HG02678 (cell line): ENCODE data around the gene ADD2.

Experiments
- ATAC-seq: cut with Tn5 transposase; IDR thresholded peaks from one replicate; pipeline ENCODE4 v1.9.1; 2021; ENCODE audit warnings: mild to moderate bottlenecking, moderate library complexity; ENCODE audit not compliant: unreplicated experiment

Gene ADD2

DNA sequence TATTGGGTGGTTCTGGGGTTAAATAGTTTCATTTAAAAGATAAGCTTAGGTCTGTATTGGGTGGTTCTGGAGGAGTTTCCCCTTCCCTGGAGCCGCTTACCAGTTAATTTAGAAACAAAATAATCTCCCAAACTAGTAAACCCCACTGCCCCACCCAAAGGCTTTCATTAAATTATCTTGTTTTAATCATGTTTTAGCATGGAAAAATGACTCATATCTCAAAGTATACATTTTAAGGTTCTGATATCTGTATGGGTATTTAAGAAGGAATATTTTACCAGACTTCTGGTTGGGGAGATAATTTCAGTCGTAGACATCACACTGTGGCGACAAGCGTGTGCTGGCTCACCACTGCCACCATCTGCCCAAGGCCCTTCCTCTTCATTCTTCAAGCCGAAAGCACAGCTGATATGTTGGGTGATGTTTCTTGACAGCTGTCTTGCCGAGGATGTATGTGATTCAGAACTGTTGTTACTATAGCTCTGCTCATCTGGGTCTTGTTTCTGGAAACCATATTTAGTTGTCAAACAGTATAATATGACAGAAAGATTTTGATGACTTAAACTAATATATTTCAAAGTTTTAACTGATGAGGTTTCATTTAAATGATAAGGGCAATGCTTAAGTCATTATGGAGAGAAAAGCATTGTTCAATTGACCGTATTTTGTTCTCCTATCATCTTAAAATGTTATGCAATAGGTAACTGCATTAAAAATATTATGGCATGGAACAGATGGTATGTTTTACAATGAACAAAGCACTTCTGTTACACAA is 17.3 kb upstream of the ADD2 start:
- ATAC-seq = no peak

DNA sequence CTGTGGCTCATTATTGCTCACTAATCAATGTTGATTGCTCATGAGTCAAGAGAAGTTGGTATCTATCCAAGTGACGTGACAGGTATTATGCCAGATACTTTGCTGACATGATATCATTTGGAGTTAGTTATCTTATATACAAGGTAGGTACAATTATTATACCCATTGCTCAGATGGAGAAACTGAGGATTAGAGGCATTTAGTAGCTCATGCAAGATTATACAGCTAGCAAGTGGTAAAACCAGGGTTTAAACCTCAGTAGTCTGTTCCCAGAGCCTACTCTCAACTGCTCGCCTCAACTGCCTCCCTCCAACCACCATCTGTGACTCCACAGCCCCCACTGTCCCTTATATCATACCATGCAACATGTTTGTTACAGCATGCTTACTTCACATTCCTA is 16.3 kb upstream of the ADD2 start:
- ATAC-seq = no peak

DNA sequence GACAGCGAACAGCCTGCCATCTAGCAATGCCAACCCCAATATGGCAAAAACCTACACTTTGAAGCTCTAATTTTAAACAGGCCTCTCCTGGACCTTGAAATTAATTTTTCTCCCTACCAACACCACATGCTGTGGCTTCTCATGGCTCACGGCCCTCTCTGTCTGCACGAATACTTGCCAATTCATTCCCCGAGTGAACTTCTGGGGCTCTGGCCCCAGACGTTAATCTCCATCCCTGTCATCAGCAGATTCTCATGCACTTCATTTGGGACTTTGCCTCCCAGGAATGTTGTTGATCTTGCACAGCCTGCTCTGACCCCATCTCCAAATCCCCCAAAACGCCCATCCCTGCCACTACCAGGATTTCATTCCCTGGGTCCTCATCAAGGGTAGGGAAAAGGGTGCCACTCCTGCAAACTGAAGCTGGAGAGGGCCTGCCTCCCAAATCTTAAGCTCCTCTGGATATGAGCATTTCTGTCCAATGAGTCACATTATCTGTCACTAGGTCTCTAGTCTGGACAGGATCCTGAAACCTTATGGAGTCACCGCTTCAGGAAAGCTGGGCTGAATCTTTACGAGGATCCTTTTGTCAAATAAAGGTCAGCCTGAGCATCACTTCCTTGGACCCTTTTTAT is 12.0 kb upstream of the ADD2 start:
- ATAC-seq = no peak

DNA sequence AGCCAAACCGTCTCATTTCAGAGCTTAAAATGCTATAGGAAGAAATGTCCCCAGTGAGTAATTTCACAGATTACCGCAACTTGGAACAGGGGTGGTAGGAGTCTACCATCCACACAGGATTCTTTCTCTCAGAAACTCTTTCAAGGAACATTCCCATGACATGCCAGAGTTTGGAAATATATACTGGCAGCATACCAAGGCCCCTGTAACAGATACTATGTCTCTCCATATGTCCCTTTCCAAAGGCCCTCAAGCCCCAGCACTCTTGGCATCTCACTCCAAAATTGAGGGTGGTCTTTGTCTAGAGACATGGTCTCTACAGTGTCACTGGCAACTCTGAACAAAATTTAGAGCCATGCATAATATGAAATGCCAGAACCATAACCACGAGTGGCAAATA is 11.5 kb upstream of the ADD2 start:
- ATAC-seq = no peak

DNA sequence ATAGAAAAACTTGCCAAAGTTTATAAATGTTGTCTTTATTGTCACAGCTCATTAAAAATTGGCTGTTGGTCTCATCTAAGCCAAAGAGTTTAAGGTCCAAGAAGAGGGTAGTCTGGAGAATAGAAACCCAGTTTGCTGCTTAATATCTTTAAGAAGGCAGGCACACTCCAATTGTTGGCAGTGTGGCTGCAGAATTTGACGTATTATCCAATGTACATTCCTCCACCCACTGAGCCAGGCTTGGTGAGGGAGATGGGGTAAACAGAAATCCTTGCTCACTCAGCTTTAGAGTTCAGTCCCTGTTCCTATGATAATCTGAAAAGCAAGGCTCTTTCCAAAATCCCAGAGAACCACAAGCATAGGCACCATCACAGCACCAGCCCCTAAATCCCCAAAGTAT is 10.7 kb upstream of the ADD2 start:
- no peak for ATAC-seq

GRCh38 chr2:70777450-70777849 is 9.4 kb upstream of the ADD2 start:
- no peak for ATAC-seq

DNA sequence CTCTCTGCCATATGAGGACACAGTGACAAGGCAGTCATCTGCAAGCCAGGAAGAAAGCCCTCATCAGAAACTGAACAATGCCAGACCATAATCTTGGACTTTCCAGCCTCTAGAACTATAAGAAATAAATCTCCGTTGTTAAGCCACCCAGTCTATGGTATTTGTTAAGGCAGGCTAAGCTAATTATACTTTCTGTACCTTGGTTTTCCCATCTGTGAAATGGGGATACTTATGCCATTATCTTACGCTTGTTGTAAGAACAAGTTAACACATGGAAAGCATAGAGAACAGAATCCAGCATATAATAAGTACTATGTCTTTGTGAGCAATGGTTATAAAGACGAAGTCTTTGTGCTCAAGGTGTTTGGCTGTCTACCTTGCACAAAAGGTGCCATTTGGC is 8.3 kb upstream of the ADD2 start:
- ATAC-seq = no peak

DNA sequence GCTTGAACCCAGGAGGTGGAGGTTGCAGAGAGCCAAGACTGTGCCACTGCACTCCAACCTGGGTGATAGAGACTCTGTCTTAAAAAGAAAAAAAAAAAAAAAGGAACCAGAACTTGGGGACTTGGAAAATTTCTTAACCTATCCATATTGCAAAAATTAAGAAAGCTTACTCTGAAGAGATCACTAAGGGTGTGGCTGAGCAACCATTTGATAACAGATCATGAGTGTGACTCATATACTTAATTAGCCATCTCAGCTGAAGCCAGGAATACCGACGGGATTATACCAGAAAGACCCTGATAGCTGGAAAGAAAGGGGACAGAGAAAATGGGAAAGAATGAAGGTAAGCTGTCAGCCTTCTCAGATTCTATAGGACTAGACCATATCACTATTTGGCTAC is 7.1 kb upstream of the ADD2 start:
- ATAC-seq = no peak

DNA sequence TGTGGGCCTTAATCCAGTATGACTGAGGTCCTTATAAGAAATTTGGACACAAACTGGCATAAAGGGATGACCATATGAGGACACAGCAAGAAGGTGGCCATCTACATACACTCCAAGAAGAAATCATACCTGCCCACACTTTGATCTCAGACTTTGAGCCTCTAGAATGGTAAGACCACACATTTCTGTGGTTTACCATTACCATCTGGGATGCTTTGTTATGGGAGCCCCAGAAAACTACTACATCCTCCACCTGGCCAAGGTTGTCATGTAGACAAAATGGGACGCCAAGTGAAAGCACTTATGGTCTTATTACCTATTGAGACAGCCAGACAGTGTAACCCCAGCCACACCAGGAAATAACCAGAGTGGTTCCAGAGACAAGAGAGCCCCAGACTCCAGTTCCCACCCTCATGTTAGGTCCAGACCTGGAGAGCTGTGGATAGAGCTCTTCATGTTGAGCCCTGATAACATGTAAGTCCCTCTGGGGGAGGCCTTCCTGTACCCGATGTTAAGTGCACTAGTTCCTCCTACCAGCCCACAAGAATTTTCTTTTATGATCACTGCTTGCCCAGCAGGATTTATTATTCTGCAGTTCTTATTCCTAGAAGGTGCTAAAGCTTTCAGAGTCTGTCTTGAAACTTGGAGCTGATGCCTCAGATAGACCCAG is 4.6 kb upstream of the ADD2 start:
- ATAC-seq = no peak

DNA sequence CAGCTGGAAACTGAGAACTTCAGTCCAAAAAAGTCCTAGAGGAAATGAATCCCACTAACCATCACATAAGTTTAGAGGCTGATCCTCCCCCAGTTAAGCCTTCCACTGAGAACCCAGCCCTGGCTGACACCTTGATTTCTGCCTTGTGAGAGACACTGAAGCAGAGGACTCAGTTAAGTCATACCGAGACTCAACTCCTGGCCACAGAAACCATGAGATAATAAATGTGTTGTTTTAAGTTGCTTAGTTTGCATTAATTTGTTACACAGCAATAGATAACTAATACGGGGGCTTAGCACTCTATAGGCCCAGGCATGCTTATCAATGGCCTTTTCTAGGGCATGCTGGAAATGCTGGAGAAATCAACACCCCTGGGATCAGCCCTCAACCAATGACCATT is 3.4 kb upstream of the ADD2 start:
- peak; percentile 63 for ATAC-seq

- ATAC-seq = no peak
Observed at GRCh38 chr2:70769450-70769849, 1.4 kb upstream of the ADD2 start.

DNA sequence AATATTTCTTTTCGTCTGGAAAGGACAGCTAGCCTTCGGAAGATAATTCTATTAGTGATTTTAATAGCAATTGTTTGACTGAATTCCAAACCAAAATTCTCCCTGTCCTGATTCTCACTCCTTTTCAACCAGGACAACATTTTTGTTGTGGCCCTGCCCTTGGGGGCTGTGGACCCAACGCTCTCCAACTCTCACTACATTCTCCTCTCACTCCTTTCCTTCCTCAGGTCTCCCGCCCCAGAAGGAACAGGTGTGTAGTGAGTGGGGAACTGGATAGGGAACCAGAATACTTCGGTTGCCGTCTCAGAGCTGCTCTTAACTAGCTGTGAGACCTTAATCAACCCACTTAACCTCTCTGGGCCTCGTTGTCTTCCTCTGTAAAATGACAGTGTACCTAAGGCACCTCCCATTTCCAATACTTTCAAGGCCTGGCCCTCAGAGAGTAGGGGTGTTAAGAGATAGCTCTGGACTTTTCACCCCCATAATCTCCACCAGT is 638 bp upstream of the ADD2 start:
- no peak for ATAC-seq

GRCh38 chr2:70767079-70767698 is 811 bp downstream of the ADD2 start:
- ATAC-seq = no peak

GRCh38 chr2:70766357-70767078 is 1.5 kb downstream of the ADD2 start:
- no peak for ATAC-seq

DNA sequence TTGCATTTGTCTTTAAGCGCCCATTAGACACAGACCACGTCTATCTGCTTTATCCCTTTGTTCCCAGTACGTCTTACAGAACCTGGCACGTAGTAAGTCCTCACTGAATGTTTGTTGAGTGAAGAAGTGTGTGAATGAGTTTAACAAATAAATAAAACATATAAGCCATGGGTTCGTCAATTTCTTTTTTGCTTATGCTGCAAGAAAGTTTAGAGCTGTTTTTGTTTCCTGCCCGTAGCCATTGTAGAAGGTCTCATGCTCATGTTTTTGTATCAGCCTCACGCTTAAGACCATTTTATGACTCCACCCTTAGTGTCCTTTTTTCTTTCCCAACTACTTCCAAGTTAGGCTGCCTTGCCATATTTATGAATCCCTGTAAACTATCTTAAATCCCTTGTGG is 2.5 kb downstream of the ADD2 start:
- ATAC-seq = no peak

GRCh38 chr2:70759446-70759845 is 8.6 kb downstream of the ADD2 start:
- ATAC-seq = no peak

DNA sequence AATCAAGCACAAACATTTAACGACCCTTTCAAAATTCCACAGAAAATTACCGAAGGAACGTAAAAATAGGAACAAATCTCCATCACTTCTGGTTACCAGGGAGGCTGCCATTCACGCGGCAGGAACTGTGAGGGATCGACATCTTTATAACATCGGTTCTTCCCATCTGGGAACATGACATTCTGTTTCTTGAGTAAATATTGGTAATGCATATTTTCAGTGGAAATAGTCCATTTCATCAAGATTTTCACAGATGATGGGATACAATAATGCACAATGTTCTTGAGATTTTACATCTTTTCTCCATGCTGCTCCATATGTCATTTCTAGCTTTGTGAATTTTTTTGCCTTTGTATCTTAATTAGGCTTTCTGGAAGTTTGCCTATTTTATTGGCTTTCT is 10.0 kb downstream of the ADD2 start:
- no peak for ATAC-seq

- no peak for ATAC-seq
Observed at GRCh38 chr2:70757360-70757759, 10.6 kb downstream of the ADD2 start.

DNA sequence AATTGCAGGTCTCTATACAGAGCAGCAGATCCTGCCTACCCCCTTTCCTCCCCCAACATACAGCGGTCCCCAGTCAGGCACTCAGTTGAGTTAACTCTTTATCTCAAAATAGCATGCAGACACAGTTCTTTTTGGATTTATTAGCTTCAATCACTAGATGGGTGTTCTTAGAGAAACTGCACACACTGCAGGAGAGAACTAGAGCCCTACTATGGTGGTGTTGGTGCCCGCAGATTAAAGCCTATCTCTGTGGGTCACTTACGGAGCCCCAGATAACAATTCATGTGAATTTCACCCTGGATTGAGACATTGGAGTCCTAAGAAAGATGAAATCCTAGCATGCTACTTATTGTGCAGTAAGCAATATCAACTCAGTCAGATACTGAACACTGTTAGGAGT is 11.9 kb downstream of the ADD2 start:
- no peak for ATAC-seq

- no peak for ATAC-seq
Observed at GRCh38 chr2:70753902-70754301, 14.1 kb downstream of the ADD2 start.

- no peak for ATAC-seq
Observed at GRCh38 chr2:70753031-70753430, 15.0 kb downstream of the ADD2 start.
